PC-9 (cell line): ENCODE measurements around the gene TAS1R2. TPM values are rescaled to one million over a fixed set of nuclear protein-coding genes. Genes with fewer than 3 reads are reported as not detected.

Experiments used
- BruUV-seq: library from RNA; stranded (reverse); fragments of 400-500 nt; replicated peaks from 2 replicates; lab custom pipeline; 2021; lab: Mats Ljungman, UMichigan
- CTCF ChIA-PET: fragments of 300-600 bp; sonication (Branson Sonifier 250); formaldehyde crosslinking; loops from one replicate; lab custom pipeline; 2022; ENCODE audit warnings: antibody characterized with exemption; lab: Charles Lee
- POLR2A ChIA-PET: fragments of 300-600 bp; sonication (Branson Sonifier 250); formaldehyde crosslinking; loops from one replicate; lab custom pipeline; 2022; ENCODE audit warnings: antibody characterized with exemption; ENCODE audit not compliant: unreplicated experiment; lab: Charles Lee
- DNase-seq, 2 experiments: peaks; one replicate each; pipeline versions ENCODE4 v3.0.0 to v3.0.0-alpha.2; 2015 to 2022; ENCODE audit warnings: mixed read lengths in 1 of 2
- H2AFZ ChIP-seq: fragments of 200-600 bp; sonication (generic); 2 replicates; pipeline ENCODE4 v1.8.1; 2017; ENCODE audit warnings: antibody characterized with exemption
- H3F3A ChIP-seq: fragments of 200-600 bp; sonication (generic); 2 replicates; pipeline ENCODE4 v1.8.1; 2017; ENCODE audit warnings: antibody characterized with exemption, mild to moderate bottlenecking, low read depth; ENCODE audit not compliant: insufficient read depth
- H3K27ac ChIP-seq: fragments of 200-600 bp; sonication (generic); 2 replicates; pipeline ENCODE4 v1.6.1; 2016; ENCODE audit warnings: mixed run types
- H3K27me3 ChIP-seq: fragments of 200-600 bp; sonication (generic); 2 replicates; pipeline ENCODE4 v1.6.1; 2016; ENCODE audit warnings: low read depth, mixed run types; ENCODE audit not compliant: insufficient read depth
- H3K36me3 ChIP-seq: fragments of 200-600 bp; sonication (generic); 2 replicates; pipeline ENCODE4 v1.6.1; 2016; ENCODE audit warnings: low read depth, mixed run types
- H3K4me1 ChIP-seq: fragments of 200-600 bp; sonication (generic); replicated peaks from 2 replicates; pipeline ENCODE4 v1.6.1; 2016; ENCODE audit warnings: mixed run types; ENCODE audit not compliant: insufficient read depth
- H3K4me2 ChIP-seq: fragments of 200-600 bp; sonication (generic); 2 replicates; pipeline ENCODE4 v1.6.1; 2017; ENCODE audit warnings: mixed run types
- H3K4me3 ChIP-seq: fragments of 200-600 bp; sonication (generic); 2 replicates; pipeline ENCODE4 v1.6.1; 2016; ENCODE audit warnings: mixed run types
- H3K79me2 ChIP-seq: fragments of 200-600 bp; sonication (generic); 2 replicates; pipeline ENCODE4 v1.6.1; 2017; ENCODE audit warnings: low read depth, mixed run types
- H3K9me2 ChIP-seq: fragments of 200-600 bp; sonication (generic); 2 replicates; pipeline ENCODE4 v1.8.1; 2017; ENCODE audit warnings: mild to moderate bottlenecking; ENCODE audit not compliant: insufficient read depth
- H3K9me3 ChIP-seq: fragments of 200-600 bp; sonication (generic); 2 replicates; pipeline ENCODE4 v1.8.1; 2016; ENCODE audit warnings: low read depth; ENCODE audit not compliant: insufficient read depth
- H4K20me1 ChIP-seq: fragments of 200-600 bp; sonication (generic); 2 replicates; pipeline ENCODE4 v1.8.1; 2017; ENCODE audit not compliant: insufficient read depth
- CTCF ChIP-seq: fragments of 200-600 bp; sonication (generic); conservative IDR thresholded peaks from 2 replicates; pipeline ENCODE4 v1.6.1; 2017; ENCODE audit warnings: mixed run types, antibody characterized with exemption, mild to moderate bottlenecking, moderate library complexity
- EZH2 ChIP-seq: fragments of 200-600 bp; sonication (generic); IDR thresholded peaks from 2 replicates; pipeline ENCODE4 v1.8.0; 2017; ENCODE audit warnings: antibody characterized with exemption, low read depth
- intact Hi-C: fragments of 100-400 bp; cut with micrococcal nuclease; formaldehyde crosslinking; loops from one replicate; pipeline ENCODE4 v1.10.0; 2022; ENCODE audit not compliant: unreplicated experiment
- microRNA-seq: library from miRNA; unstranded; fragments of <30 nt; microRNA quantifications from one replicate; pipeline ENCODE4 v1.2.0, GENCODE V29; 2021; ENCODE audit warnings: borderline number of aligned reads, borderline replicate concordance
- total RNA-seq: library from RNA; stranded (reverse); gene quantifications from 2 replicates; pipeline ENCODE4 v1.2.3, GENCODE V29; 2021

TAS1R2 gene
- total RNA-seq, 1 experiment from 2014 or later: not detected

- H3K9me3 ChIP-seq: no peaks in the 10 kb centered on the region
- ChIA-PET POLR2A (no interaction called here), CTCF (interaction anchor here (0.6 kb wide), 1 partner anchor 206 kb away, joined by 3 read pairs; no protein-coding TSS in a partner anchor)
- H3K36me3 ChIP-seq: no peaks in the 10 kb centered on the region
- no peaks in the 10 kb centered on the region for H3K79me2 ChIP-seq
- DNase-seq: no peak
- H3F3A ChIP-seq: no peaks in the 10 kb centered on the region
- TF ChIP-seq CTCF (no peak), EZH2 (no peak)
- no peaks in the 10 kb centered on the region for H3K9me2 ChIP-seq
- no peak overlapping the region for H3K4me3 ChIP-seq
- peaks cover 62% of the 10 kb centered on the region for H3K27me3 ChIP-seq
- no peak overlapping the region for H3K27ac ChIP-seq
- intact Hi-C loops: no loop called here
- no peaks in the 10 kb centered on the region for H4K20me1 ChIP-seq
- BruUV-seq: no TSS peak
- H3K4me1 ChIP-seq: no peaks in the 10 kb centered on the region
- no peak overlapping the region for H2AFZ ChIP-seq
- H3K4me2 ChIP-seq: no peak overlapping the region
Observed at GRCh38 chr1:18792747-18793146, 66.7 kb downstream of the TAS1R2 start.

Small RNA genes lying within 50 kb of the gene (microRNA-seq; reads per million reads assigned to microRNA genes)
- not detected for gene MIR1290
- not detected for gene MIR4695

Other genes with a start within 250 kb of the TAS1R2 start
- gene PAX7, start 228.8 kb downstream of the TAS1R2 start, total RNA-seq: not detected in 2 replicates
- 15.0 and 19.4 TPM in 2 replicates for gene ALDH4A1, start 42.9 kb upstream of the TAS1R2 start, total RNA-seq
- gene IFFO2, start 97.0 kb upstream of the TAS1R2 start, total RNA-seq: 11.7 and 16.5 TPM in 2 replicates